GM18873 (cell line): Measurements from ENCODE around the gene SLC25A39.

ENCODE experiments used
- ATAC-seq: cut with Tn5 transposase; IDR thresholded peaks from one replicate; pipeline ENCODE4 v1.9.1; 2021; ENCODE audit warnings: mild to moderate bottlenecking, moderate library complexity, moderate number of reproducible peaks; ENCODE audit not compliant: unreplicated experiment, low FRiP score

The SLC25A39 gene

GRCh38 chr17:44314869-44315661 is 9.6 kb downstream of the SLC25A39 start:
- ATAC-seq, result no peak

GRCh38 chr17:44314524-44314868 is 10.1 kb downstream of the SLC25A39 start:
- no peak for ATAC-seq

DNA sequence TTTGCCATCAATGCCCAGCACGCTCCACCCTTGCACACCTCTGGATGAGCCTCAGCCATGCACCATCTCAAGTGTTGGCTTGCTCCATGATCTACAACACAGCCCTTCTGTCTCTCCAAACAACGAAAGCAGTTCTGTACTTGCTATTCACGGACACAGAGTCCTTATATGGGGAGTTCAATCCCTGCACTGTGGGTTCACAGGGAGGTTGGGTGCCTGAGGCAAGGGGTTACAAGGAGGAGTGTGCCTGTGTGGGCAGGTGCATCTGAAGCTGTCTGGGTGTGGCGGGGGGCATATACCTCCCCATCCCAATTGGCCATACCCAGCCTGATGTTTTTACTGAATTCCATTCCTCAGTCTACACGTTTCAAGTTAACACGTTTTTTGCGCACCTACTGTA is 10.6 kb downstream of the SLC25A39 start:
- ATAC-seq, result no peak

DNA sequence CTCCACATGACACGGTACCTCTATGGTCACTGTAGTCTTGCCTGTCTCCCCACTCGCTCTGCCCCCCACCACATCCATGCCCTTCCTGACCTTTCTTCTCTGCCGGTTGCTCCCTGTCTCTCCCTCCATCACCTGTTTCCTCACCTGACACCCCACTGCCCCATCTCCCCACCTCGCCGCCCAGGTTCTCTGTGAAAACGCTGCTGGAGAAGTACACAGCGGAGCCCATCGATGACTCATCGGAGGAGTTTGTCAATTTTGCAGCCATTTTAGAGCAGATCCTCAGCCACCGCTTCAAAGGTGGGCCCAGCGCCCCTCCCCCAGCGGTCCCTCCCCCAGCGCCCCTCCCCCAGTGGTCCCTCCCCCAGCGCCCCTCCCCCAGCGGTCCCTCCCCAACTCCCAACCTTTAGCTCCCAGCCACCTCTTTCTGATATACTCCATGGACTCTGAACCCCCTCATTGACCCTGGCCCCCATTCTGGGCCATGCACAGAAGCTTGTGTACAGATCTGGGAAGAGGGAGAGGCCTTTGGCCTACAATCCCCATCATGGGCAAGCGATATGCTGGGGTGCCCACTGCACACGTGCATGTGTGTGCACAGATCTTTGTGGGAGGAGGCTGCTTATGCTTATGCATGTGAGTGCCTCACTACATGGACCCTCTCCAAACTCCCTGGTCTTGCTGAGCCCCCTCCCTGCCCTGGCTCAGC is 12.1 kb downstream of the SLC25A39 start:
- no peak for ATAC-seq

DNA sequence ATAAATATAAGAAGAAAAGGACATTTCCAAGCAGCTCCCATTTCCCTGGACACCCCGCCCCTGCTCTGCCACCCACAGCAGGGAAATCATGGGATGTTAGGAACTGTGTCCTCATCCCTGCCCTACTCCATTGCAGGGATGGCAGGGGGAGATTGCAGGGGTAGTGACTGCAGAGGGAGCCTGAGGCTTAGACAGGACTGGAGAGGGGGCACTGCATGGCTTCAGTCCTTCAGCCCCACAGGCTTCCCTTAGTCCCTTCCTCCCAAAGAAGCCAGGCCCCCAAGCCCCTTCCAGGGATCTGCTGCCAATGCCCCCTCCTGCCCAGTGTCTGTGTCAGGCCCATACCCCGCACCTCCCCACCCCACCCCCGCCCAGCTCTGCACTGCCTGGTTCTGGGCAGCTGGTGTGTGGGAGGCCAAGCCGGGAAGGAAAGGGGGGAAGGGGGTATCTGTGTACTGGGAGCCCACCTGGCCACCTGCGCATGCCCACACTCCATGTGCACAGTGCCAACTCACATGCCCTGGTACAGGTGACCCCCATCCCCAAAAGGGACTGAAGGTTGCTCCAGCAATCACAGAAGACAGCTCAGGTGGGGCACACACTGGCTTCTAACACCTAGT is 13.0 kb downstream of the SLC25A39 start:
- ATAC-seq, result no peak

GRCh38 chr17:44310609-44311376 is 13.8 kb downstream of the SLC25A39 start:
- ATAC-seq, result no peak

GRCh38 chr17:44310188-44310587 is 14.4 kb downstream of the SLC25A39 start:
- no peak for ATAC-seq

DNA sequence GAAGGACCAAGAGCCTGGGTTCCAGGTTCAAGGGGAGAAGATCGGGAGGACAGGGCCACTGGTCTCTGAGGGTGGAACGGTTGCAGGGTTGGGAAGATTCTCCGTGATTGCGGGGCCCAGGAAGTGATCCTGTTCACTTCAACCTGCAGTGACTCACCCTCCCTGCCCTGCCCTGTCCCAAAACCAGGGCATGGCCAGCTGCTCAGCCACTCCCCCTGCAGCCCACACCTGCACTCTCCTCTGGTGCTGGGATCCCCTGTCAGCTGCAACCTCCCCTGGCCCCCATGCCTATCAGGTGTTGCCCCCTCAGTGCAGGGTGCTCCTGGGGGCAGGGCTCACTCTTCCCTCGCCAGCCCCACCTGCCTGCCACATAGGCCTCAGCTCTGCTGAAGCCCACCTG is 15.2 kb downstream of the SLC25A39 start:
- no peak for ATAC-seq

GRCh38 chr17:44308865-44309264 is 15.8 kb downstream of the SLC25A39 start:
- ATAC-seq, result no peak

DNA sequence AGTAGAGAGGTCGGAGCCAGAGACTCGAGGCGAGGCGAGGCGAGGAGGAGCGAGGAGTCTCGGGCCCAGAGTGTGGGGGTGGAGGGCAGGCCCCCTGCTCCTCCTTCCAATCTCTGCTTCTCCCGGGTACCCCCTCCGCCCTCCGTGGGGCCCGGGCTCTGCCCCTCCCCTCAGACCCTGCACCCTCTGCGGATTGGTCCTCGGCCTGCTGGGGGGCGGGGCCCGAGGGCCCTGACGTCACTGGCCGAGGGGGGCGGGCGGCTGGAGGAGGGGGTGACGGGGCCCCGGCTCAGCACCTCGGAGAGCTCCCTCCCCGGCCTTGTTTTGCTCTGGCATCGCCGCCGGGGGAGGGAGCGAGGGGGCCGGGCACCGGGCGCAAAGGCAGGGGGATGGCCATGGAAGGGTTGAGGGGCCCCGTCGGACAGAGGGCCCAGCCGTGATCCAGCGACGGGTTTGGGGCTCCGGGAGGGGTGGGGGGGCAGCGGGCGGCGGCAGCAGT is 16.3 kb downstream of the SLC25A39 start, which contains the start of gene RUNDC3A:
TSS of gene RUNDC3A (plus strand) at position 282 of the 499 bp plus-strand sequence. CDS start 232 bp downstream, outside the sequence.
- no peak for ATAC-seq

DNA sequence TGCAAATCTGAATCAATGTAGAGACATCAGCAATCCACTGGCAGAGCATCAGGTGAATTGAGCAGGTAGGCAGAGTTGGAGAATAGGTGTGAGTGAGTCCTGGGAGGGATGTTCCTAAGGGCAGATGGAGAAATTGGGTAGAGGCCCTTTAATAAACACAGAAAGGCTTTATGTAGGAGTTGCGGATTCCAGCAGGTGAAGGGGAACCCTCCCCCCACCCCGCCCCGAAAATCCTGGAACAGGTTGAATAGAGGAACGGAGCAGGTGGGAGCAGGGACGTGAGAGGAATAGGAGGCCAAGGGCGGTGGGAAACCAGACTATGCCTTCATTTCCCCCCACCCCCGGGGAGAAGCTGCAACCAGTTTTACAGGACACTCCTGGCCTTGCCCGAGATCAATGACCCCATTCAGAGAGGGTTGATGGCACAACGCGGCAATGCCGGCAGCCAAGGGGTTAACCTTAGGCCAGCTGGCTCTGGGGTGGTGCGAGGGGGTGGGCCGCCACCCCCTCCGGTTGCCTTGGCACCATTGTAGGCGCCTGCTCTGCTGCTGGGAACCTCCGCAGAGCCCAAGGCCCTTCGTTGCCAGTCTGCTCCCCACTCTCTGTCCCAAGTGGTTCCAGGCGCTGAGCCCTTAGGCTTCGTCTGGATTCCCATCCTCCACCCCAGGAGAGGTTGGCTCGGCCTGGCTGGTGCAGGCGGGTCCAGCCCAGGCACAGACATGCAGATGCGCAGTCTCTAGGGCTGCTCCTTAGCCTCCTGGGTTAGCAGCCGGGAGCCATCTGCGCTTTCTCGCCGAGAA is 17.0 kb downstream of the SLC25A39 start:
- no peak for ATAC-seq

DNA sequence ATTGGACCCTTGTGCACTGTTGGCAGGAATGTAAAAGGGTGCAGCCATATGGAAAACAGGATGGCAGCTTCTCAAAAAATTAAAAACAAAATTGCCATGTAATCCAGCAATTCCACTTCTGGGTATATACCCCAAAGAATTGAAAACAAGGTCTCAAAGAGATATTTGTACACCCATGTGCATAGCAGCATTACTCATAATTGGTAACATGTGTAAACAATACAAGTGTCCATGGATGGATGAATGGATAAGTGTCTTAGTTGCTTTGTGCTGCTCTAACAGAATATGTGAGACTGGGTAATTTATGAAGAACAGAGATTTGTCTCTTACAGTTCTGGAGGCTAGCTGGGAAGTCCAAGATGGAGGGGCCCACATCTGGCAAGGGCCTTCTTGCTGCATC is 20.0 kb downstream of the SLC25A39 start:
- no peak for ATAC-seq

DNA sequence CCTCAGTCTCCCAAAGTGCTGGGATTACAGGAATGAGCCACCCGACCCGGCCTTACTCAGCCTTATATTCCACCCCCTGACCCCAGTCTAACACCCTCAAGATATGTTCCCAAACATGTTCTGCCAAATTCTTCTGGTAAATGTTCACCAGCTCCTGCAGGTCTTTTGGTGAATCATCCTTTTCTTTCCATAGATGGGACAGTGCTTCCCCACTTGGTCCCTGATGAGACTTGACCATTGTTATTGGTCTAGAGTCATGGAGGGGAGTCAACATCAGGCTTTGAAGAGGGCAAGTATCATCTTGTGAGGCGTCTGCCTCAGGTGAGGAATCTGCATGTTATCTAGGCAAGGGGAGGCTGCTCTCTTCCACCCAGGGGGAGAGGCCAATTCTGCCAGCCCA is 26.6 kb downstream of the SLC25A39 start:
- no peak for ATAC-seq

- no peak for ATAC-seq
Observed at GRCh38 chr17:44293509-44294226, 31.0 kb downstream of the SLC25A39 start.

GRCh38 chr17:44287651-44288050 is 37.0 kb downstream of the SLC25A39 start:
- ATAC-seq, result no peak

DNA sequence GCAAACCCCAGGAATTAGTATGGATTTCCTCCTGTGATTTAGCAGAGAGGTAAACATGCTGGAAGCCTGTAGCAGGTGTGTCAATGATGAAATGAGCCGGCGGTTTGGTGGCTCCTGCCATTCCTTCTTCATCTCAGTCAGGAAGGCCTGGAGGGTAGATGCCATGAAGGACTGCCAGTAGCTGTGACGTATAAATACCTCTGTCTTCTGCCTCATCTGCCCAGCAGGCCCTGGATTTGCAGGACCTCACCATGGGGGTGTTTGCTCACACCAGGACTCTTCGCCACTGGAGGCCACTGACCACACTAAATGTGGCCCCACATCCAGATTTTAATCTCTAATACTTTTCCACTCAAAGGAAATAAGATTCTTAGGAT is 40.6 kb downstream of the SLC25A39 start:
- no peak for ATAC-seq

GRCh38 chr17:44283344-44284023 is 41.1 kb downstream of the SLC25A39 start:
- ATAC-seq, result no peak

DNA sequence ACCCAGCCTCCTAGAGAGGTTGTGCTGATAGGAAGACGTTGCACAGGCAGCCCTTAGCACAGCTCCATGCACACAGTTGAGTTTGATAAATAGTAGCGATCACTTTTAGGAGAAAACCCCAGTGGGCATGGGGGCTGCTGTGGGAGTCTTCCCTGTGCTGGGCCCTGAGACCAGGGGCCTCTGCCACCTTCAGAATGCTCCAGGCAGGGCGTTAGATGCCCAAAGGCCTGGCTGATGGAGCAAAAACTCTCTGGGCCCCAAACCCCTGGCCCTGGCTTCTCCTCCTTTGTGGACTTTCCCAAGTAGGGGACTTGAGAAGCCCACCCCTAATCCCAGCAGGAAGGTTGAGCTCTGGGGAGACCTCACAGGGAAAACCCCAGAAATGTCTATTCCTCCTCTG is 42.4 kb downstream of the SLC25A39 start:
- no peak for ATAC-seq

DNA sequence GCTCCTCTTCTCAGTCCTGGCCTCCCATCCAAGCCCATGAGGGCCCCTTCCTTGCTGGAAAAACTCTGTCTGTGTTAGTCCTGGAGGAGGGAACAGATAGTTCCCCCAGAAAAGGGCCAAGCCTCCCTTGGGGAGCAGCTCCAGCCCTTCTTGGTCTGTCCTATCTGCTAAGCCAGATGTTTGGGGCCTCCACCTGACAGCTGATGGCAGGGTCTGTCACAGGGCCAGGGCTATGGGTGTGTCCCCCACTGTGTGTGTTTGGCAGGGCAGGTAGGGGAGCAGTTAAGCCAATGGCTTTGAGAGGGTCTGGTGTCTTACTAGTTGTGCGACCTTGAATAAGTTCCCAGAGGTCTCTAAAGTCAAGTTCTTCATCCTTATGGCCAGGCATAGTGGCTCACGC is 43.1 kb downstream of the SLC25A39 start:
- ATAC-seq, result no peak
